Epithelial cell of proximal tubule (primary cell): ENCODE data around the gene GRIN2D. TPM values are rescaled to one million over a fixed set of nuclear protein-coding genes. Genes with fewer than 3 reads are reported as not detected.
"Not testable (repeated sequence)": the region's sequence is repeated elsewhere in the genome, so short reads cannot be mapped to it uniquely, and the experiment has no call there.

ENCODE experiments used
- DNase-seq: peaks from one replicate; pipeline ENCODE4 v3.0.0-alpha.2; 2011; ENCODE audit warnings: low read depth
- H3K4me3 ChIP-seq: 2 replicates; pipeline ENCODE4 v1.5.1; 2011; ENCODE audit warnings: low read depth, mild to moderate bottlenecking, low read length
- CTCF ChIP-seq: conservative IDR thresholded peaks from 2 replicates; pipeline ENCODE4 v1.5.1; 2012; ENCODE audit warnings: low read depth, mild to moderate bottlenecking, low read length
- total RNA-seq: library from RNA; depleted of rRNA; stranded (reverse); fragments of >200 nt; gene quantifications from 2 replicates; pipeline ENCODE4 v1.2.3, GENCODE V29; 2015

The GRIN2D gene
- total RNA-seq, 1 donor from 2014 or later: 0.98 TPM

- no peak overlapping the region for H3K4me3 ChIP-seq
- TF ChIP-seq CTCF: no peak
- DNase-seq: no peak
Observed at GRCh38 chr19:48371367-48371766, 22.1 kb upstream of the GRIN2D start.

GRCh38 chr19:48371771-48372170, 21.7 kb upstream of the GRIN2D start:
- DNase-seq: not testable (repeated sequence)

GRCh38 chr19:48372904-48373303, 20.6 kb upstream of the GRIN2D start:
- no peak overlapping the region for H3K4me3 ChIP-seq
- DNase-seq: no peak
- no peak for TF ChIP-seq CTCF

More at GRCh38 chr19:48371771-48372170, 21.7 kb upstream of the GRIN2D start:
- not testable (repeated sequence) for H3K4me3 ChIP-seq

- no peak for DNase-seq
- no peak overlapping the region for H3K4me3 ChIP-seq
- no peak for TF ChIP-seq CTCF
Observed at GRCh38 chr19:48373567-48373966, 19.9 kb upstream of the GRIN2D start.

- DNase-seq: no peak
- TF ChIP-seq CTCF: no peak
- no peak overlapping the region for H3K4me3 ChIP-seq
Observed at GRCh38 chr19:48378194-48378570, 15.3 kb upstream of the GRIN2D start.

- no peak overlapping the region for H3K4me3 ChIP-seq
- DNase-seq: no peak
- no peak for TF ChIP-seq CTCF
Observed at GRCh38 chr19:48379058-48379457, 14.4 kb upstream of the GRIN2D start.

- no peak for DNase-seq
- H3K4me3 ChIP-seq: no peak overlapping the region
- TF ChIP-seq CTCF: no peak
Observed at GRCh38 chr19:48381178-48381950, 12.1 kb upstream of the GRIN2D start.
